PC-3 (cell line): ENCODE data around the gene APLP1. TPM values are rescaled to one million over a fixed set of nuclear protein-coding genes. Genes with fewer than 3 reads are reported as not detected.

Experiments
- ATAC-seq: fragments of 200-7000 bp; cut with Tn5 transposase; 2 replicates; pipeline ENCODE4 v1.9.1; 2020; ENCODE audit warnings: mild to moderate bottlenecking, moderate library complexity
- BruUV-seq: library from RNA; stranded (reverse); fragments of 400-500 nt; replicated peaks from 2 replicates; lab custom pipeline; 2021; lab: Mats Ljungman, UMichigan
- CTCF ChIA-PET: fragments of 300-600 bp; sonication (Branson Sonifier 250); formaldehyde crosslinking; loops from one replicate; lab custom pipeline; 2022; ENCODE audit warnings: antibody characterized with exemption; lab: Charles Lee
- POLR2A ChIA-PET: fragments of 300-600 bp; sonication (Branson Sonifier 250); formaldehyde crosslinking; loops from one replicate; lab custom pipeline; 2022; ENCODE audit warnings: antibody characterized with exemption; ENCODE audit not compliant: unreplicated experiment; lab: Charles Lee
- DNase-seq: peaks from one replicate; pipeline ENCODE4 v3.0.0-alpha.2; 2015
- H2AFZ ChIP-seq: fragments of 300-600 bp; sonication (generic); 2 replicates; pipeline ENCODE4 v1.6.0; 2016; ENCODE audit warnings: antibody characterized with exemption, low read length
- H3F3A ChIP-seq: fragments of 300-600 bp; sonication (generic); one replicate; pipeline ENCODE4 v1.6.0; 2017; ENCODE audit warnings: antibody characterized with exemption, low read length, control low read depth, mild to moderate bottlenecking; ENCODE audit not compliant: unreplicated experiment
- H3K27ac ChIP-seq: fragments of 300-600 bp; sonication (generic); 2 replicates; pipeline ENCODE4 v1.5.1; 2016; ENCODE audit warnings: mild to moderate bottlenecking, low read length
- H3K27me3 ChIP-seq: fragments of 300-600 bp; sonication (generic); 2 replicates; pipeline ENCODE4 v1.6.1; 2016; ENCODE audit warnings: low read length, mixed read lengths
- H3K36me3 ChIP-seq: fragments of 300-600 bp; sonication (generic); 2 replicates; pipeline ENCODE4 v1.6.1; 2016; ENCODE audit warnings: low read depth, mixed run types, low read length, mixed read lengths
- H3K4me1 ChIP-seq: fragments of 300-600 bp; sonication (generic); 2 replicates; pipeline ENCODE4 v1.5.1; 2016; ENCODE audit warnings: low read length; ENCODE audit not compliant: insufficient read depth
- H3K4me2 ChIP-seq: fragments of 300-600 bp; sonication (generic); 2 replicates; pipeline ENCODE4 v1.6.0; 2016; ENCODE audit warnings: low read length
- H3K4me3 ChIP-seq: fragments of 300-600 bp; sonication (generic); 2 replicates; pipeline ENCODE4 v1.5.1; 2016; ENCODE audit warnings: mild to moderate bottlenecking, low read length, mixed read lengths
- H3K79me2 ChIP-seq: fragments of 300-600 bp; sonication (generic); 2 replicates; pipeline ENCODE4 v1.6.1; 2017; ENCODE audit warnings: low read length, mixed read lengths
- H3K9ac ChIP-seq: fragments of 300-600 bp; sonication (generic); 2 replicates; pipeline ENCODE4 v1.6.0; 2016; ENCODE audit warnings: mild to moderate bottlenecking, low read length
- H3K9me2 ChIP-seq: fragments of 300-600 bp; sonication (generic); replicated peaks from 2 replicates; pipeline ENCODE4 v1.6.1; 2016; ENCODE audit warnings: mixed run types, low read length, mixed read lengths
- H3K9me3 ChIP-seq: fragments of 300-600 bp; sonication (generic); 2 replicates; pipeline ENCODE4 v1.6.1; 2016; ENCODE audit warnings: low read length, mixed read lengths
- H4K20me1 ChIP-seq: fragments of 300-600 bp; sonication (generic); 2 replicates; pipeline ENCODE4 v1.6.1; 2016; ENCODE audit warnings: low read length, mixed read lengths
- EZH2 ChIP-seq: fragments of 300-600 bp; sonication (generic); IDR thresholded peaks from one replicate; pipeline ENCODE4 v1.6.1; 2017; ENCODE audit warnings: antibody characterized with exemption, mild to moderate bottlenecking, low read length; ENCODE audit not compliant: unreplicated experiment
- EZH2phosphoT487 ChIP-seq: fragments of 300-600 bp; sonication (generic); IDR thresholded peaks from 2 replicates; pipeline ENCODE4 v1.6.1; 2018; ENCODE audit warnings: mild to moderate bottlenecking, antibody characterized with exemption, low read length, borderline replicate concordance
- intact Hi-C: fragments of 100-400 bp; cut with micrococcal nuclease; formaldehyde crosslinking; loops from 2 replicates; pipeline ENCODE4 v1.9.0; 2023
- total RNA-seq: library from RNA; depleted of rRNA; stranded (reverse); fragments of >200 nt; gene quantifications from 2 replicates; pipeline ENCODE4 v1.2.3, GENCODE V29; 2014
- TF ChIP-seq, protein P1 (sequence below): fragments of 300-600 bp; sonication (generic); conservative IDR thresholded peaks from 2 replicates; pipeline ENCODE4 v1.5.1; 2017; ENCODE audit warnings: antibody characterized with exemption, low read depth, mild to moderate bottlenecking, low read length

Gene APLP1
- total RNA-seq, 1 experiment from 2014 or later: 21.1 TPM

DNA sequence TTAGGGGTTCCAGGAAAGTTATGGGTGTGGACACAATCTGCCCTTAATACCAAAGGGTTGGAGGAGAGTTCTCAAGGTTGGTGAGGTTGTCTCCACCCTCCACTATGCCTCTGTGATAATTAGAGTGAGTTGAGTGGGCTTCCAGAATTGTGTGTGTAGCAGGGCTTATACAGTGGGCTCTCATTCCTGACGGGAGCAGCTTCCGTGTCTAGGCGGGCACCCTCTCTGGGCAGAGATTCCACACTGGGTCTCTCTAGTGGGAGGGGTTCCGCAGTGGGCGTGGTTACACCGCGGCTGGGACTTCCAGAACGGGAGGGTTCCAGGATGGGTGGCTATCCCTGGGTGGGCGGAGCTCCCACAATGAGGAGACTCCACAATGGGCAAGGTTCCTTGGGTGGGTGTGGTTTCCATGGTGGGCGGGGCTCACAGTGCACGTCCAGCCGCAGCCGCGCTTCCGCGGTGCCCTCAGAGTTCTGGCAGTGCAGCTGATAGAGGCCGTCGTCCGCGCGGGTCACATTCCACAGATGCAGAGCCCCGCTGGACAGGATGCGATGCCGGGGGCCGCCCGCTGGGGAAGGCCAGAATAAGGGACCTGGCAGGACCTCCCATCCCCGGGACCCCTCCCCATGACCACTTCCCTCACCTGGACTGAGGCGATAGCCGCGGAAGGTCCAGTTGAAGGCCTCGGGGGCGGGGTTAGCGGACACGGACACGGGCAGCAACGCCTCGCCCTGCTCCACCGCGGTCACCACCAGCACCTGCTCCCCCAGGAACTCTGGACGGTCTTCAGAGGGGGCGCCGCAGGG is 24.5 kb upstream of the APLP1 start:
- H4K20me1 ChIP-seq: no peaks in the 10 kb centered on the region
- H3K4me2 ChIP-seq: no peak overlapping the region
- ATAC-seq (no peak), DNase-seq (no peak)
- TF ChIP-seq, protein P1, sequence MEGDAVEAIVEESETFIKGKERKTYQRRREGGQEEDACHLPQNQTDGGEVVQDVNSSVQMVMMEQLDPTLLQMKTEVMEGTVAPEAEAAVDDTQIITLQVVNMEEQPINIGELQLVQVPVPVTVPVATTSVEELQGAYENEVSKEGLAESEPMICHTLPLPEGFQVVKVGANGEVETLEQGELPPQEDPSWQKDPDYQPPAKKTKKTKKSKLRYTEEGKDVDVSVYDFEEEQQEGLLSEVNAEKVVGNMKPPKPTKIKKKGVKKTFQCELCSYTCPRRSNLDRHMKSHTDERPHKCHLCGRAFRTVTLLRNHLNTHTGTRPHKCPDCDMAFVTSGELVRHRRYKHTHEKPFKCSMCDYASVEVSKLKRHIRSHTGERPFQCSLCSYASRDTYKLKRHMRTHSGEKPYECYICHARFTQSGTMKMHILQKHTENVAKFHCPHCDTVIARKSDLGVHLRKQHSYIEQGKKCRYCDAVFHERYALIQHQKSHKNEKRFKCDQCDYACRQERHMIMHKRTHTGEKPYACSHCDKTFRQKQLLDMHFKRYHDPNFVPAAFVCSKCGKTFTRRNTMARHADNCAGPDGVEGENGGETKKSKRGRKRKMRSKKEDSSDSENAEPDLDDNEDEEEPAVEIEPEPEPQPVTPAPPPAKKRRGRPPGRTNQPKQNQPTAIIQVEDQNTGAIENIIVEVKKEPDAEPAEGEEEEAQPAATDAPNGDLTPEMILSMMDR: no peak
- TF ChIP-seq EZH2: no peak
- TF ChIP-seq EZH2phosphoT487: no peak
- H3K27me3 ChIP-seq: no peaks in the 10 kb centered on the region
- H3K9ac ChIP-seq: no peak overlapping the region
- no peaks in the 10 kb centered on the region for H3K9me3 ChIP-seq
- H3K4me3 ChIP-seq: no peak overlapping the region
- no peak overlapping the region for H3K27ac ChIP-seq
- no peaks in the 10 kb centered on the region for H3K9me2 ChIP-seq
- H3K79me2 ChIP-seq: no peaks in the 10 kb centered on the region
- no TSS peak for BruUV-seq
- no peaks in the 10 kb centered on the region for H3F3A ChIP-seq
- POLR2A ChIA-PET: no interaction called here
- CTCF ChIA-PET: no interaction called here
- intact Hi-C loops: no loop called here
- no peaks in the 10 kb centered on the region for H3K36me3 ChIP-seq
- H2AFZ ChIP-seq: no peak overlapping the region
- no peaks in the 10 kb centered on the region for H3K4me1 ChIP-seq

DNA sequence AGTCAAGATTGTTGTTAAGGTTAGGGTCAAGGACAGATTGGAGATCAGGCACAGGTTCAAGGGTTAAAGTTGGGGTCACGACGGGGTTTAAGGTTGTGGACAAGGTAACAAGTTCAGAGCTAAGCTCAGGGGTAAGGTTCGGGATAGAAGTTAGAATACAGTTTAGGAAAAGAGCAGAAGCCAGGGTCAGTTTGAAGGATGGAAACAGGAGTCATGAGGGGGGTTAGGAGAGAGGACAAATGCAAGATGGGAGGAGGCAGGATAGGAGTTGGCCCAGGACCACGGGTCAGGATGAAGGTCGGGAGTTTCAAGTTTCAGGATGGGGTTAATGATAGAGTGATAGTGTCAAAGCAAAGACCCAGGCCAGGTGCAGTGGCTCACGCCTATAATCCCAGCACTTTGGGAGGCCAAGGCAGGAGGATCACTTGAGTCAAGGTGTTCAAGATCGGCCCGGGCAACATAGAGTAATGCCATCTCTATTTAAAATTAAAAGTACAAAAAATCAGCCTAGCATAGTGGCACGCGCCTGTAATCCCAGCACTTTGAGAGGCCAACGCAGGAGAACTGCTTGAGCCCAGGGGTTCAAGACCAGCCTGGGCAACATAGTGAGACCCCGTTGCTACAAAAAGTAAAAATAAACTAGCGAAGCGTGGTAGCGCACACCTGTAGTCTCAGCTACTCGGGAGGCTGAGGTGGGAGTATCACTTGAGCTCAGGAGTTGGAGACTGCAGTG is 23.7 kb upstream of the APLP1 start:
- ChIA-PET POLR2A (no interaction called here), CTCF (no interaction called here)
- intact Hi-C loops: no loop called here
- H3K4me1 ChIP-seq: no peaks in the 10 kb centered on the region
- no TSS peak for BruUV-seq
- no peak overlapping the region for H3K9ac ChIP-seq
- no peaks in the 10 kb centered on the region for H3K79me2 ChIP-seq
- no peaks in the 10 kb centered on the region for H3K27me3 ChIP-seq
- TF ChIP-seq EZH2 (no peak), EZH2phosphoT487 (no peak)
- TF ChIP-seq, protein P1: no peak
- H3K4me3 ChIP-seq: no peak overlapping the region
- no peak overlapping the region for H2AFZ ChIP-seq
- no peak for DNase-seq
- no peaks in the 10 kb centered on the region for H3K9me2 ChIP-seq
- no peaks in the 10 kb centered on the region for H3F3A ChIP-seq
- no peak overlapping the region for H3K4me2 ChIP-seq
- H3K27ac ChIP-seq: no peak overlapping the region
- H3K36me3 ChIP-seq: no peaks in the 10 kb centered on the region
- no peaks in the 10 kb centered on the region for H4K20me1 ChIP-seq
- no peak for ATAC-seq
- no peaks in the 10 kb centered on the region for H3K9me3 ChIP-seq
